Muscle of arm (tissue), 14 donors: ENCODE data around the gene PLA2G2A. TPM values are rescaled to one million over a fixed set of nuclear protein-coding genes. Genes with fewer than 3 reads are reported as not detected.
"Not testable (repeated sequence)": the region's sequence is repeated elsewhere in the genome, so short reads cannot be mapped to it uniquely, and the experiment has no call there.

Experiments used
- DNase-seq: peaks from one replicate; pipeline ENCODE4 v3.0.0-alpha.2; 2013
- long read RNA-seq, 11 donors: transcript quantifications; one replicate each; lab custom pipeline, GENCODE V29; 2026
- polyA plus RNA-seq, 12 donors: library from polyadenylated mRNA; unstranded; fragments of 120-200 nt; gene quantifications; one replicate each; pipeline ENCODE4 v1.2.1, GENCODE V29; 2013; ENCODE audit not compliant: insufficient read length in 12 of 12

The PLA2G2A gene
- 10 to 100 TPM in 1 of 12 donors, 1 to 10 TPM in 8, under 1 TPM in 1, not detected in 2; 0.34 to 10.4 (median 1.3) TPM for polyA plus RNA-seq
- long read RNA-seq, donor 1, transcript PLA2G2A-202 (5 exons, 974 nt) = major isoform, 21 of 42 reads
- long read RNA-seq, donor 1, partial matches to known transcripts = 18 of 42 reads
- long read RNA-seq, donor 1, other reads (novel, unspliced or antisense) = 0 of 42 reads
- long read RNA-seq, donor 2 = 0 reads
- long read RNA-seq, donor 3, partial matches to known transcripts = 0 of 1 reads
- long read RNA-seq, donor 3, other reads (novel, unspliced or antisense) = 0 of 1 reads
- long read RNA-seq, donor 4 = 0 reads
- long read RNA-seq, donor 5, partial matches to known transcripts = 0 of 1 reads
- long read RNA-seq, donor 5, other reads (novel, unspliced or antisense) = 0 of 1 reads
- long read RNA-seq, donor 6, partial matches to known transcripts = 0 of 1 reads
- long read RNA-seq, donor 6, other reads (novel, unspliced or antisense) = 0 of 1 reads
- long read RNA-seq, donor 7, partial matches to known transcripts = 0 of 1 reads
- long read RNA-seq, donor 7, other reads (novel, unspliced or antisense) = 0 of 1 reads
- long read RNA-seq, donor 8 = 0 reads
- long read RNA-seq, donor 9, partial matches to known transcripts = 0 of 1 reads
- long read RNA-seq, donor 9, other reads (novel, unspliced or antisense) = 0 of 1 reads
- long read RNA-seq, donor 10 = 0 reads
- long read RNA-seq, donor 11 = 0 reads

GRCh38 chr1:19979494-19979977, at the start of gene PLA2G2A:
TSS of gene PLA2G2A (minus strand) at chr1:19979618. CDS start at chr1:19978773, 845 bp downstream.
- no peak for DNase-seq

- DNase-seq = no peak
These were observed 49.3 kb upstream of the PLA2G2A start for GRCh38 chr1:20028726-20029125.

- no peak for DNase-seq
These were observed 48.7 kb upstream of the PLA2G2A start for GRCh38 chr1:20028125-20028524.

- DNase-seq = no peak
These were observed 38.3 kb upstream of the PLA2G2A start for GRCh38 chr1:20017741-20018140.

- no peak for DNase-seq
These were observed 34.7 kb upstream of the PLA2G2A start for GRCh38 chr1:20014153-20014552.

- DNase-seq = no peak
These were observed 30.6 kb upstream of the PLA2G2A start for GRCh38 chr1:20010016-20010415.

- DNase-seq = no peak
These were observed 29.8 kb upstream of the PLA2G2A start for GRCh38 chr1:20009212-20009611.

- DNase-seq = peak; percentile 43
These were observed 29.0 kb upstream of the PLA2G2A start for GRCh38 chr1:20008391-20008841.

GRCh38 chr1:19998823-19999222, 19.4 kb upstream of the PLA2G2A start:
- not testable (repeated sequence) for DNase-seq

- no peak for DNase-seq
These were observed 11.3 kb upstream of the PLA2G2A start for GRCh38 chr1:19990689-19991088.

GRCh38 chr1:19990182-19990582, 10.8 kb upstream of the PLA2G2A start:
- DNase-seq = not testable (repeated sequence)

GRCh38 chr1:19988267-19989006, 9.0 kb upstream of the PLA2G2A start:
- DNase-seq = no peak

- no peak for DNase-seq
These were observed 8.3 kb upstream of the PLA2G2A start for GRCh38 chr1:19987719-19988118.

GRCh38 chr1:19984409-19985016, 5.1 kb upstream of the PLA2G2A start:
- DNase-seq = not testable (repeated sequence)

GRCh38 chr1:19981507-19982312, 2.3 kb upstream of the PLA2G2A start:
- DNase-seq = no peak

- DNase-seq = no peak
These were observed 1.7 kb upstream of the PLA2G2A start for GRCh38 chr1:19981170-19981506.

- DNase-seq = no peak
These were observed 896 bp upstream of the PLA2G2A start for GRCh38 chr1:19980314-19980713.

- DNase-seq = no peak
These were observed 1.3 kb downstream of the PLA2G2A start for GRCh38 chr1:19978143-19978542.

GRCh38 chr1:19976317-19977003, 3.0 kb downstream of the PLA2G2A start:
- DNase-seq = no peak
